GM19372 (cell line): Measurements from ENCODE around the gene SPDYE4.
A peak's percentile ranks its signal among the peaks of the same experiment; 100 is the strongest.

Source experiments
- ATAC-seq: cut with Tn5 transposase; IDR thresholded peaks from one replicate; pipeline ENCODE4 v1.9.1; 2021; ENCODE audit warnings: mild to moderate bottlenecking, low read depth, moderate library complexity; ENCODE audit not compliant: unreplicated experiment

The SPDYE4 gene

GRCh38 chr17:8785547-8786413 lies 27.4 kb upstream of the SPDYE4 start:
- ATAC-seq, result no peak

- no peak for ATAC-seq
These were observed 23.8 kb upstream of the SPDYE4 start for GRCh38 chr17:8782176-8782575.

DNA sequence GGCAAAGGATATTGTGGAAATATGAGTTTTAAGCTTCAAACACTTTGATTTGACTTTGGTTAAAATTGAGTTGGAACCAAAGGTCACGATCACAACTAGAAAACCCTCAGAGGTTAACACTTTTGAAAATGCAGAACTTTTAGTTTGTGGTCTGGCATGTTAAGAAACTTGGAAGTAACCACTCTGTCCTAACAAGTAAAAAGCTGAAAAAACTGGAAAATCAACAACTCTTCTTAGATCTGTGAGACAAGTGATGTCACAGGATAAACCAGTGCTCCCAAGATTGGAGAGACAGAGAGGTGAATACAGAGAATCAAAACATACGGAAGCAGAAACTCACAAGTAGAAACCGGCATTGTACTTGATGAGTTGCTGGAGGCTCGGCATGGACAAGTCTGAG lies 23.4 kb upstream of the SPDYE4 start:
- ATAC-seq, result no peak

- ATAC-seq, result no peak
These were observed 18.5 kb upstream of the SPDYE4 start for GRCh38 chr17:8776881-8777280.

GRCh38 chr17:8776248-8776647 lies 17.9 kb upstream of the SPDYE4 start:
- no peak for ATAC-seq

GRCh38 chr17:8766731-8767130 lies 8.4 kb upstream of the SPDYE4 start:
- ATAC-seq, result no peak

GRCh38 chr17:8762012-8762411 lies 3.7 kb upstream of the SPDYE4 start:
- ATAC-seq, result no peak

DNA sequence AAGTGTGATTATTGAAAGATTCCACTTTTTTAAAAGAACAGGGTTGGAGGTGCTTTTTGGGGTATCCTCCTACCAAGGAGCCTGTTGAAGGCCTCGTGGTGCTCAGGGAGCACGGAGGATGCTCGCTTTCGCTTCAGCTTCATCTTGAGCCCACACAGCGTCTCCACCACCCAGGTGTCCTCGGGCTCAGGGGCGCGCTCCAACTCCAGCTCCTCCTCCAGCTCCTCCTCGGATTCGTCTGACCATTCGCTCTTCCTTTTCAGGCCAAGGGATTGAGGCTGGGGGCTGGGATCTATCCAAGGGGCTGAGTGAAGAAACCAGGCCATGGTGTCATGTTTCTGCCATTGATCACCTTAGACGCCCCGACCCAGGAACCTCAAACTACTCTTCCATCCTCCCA lies 1.2 kb downstream of the SPDYE4 start:
- ATAC-seq, result no peak

- ATAC-seq, result no peak
These were observed 2.6 kb downstream of the SPDYE4 start for GRCh38 chr17:8755590-8756255.

- ATAC-seq, result no peak
These were observed 3.5 kb downstream of the SPDYE4 start for GRCh38 chr17:8754890-8755289.

DNA sequence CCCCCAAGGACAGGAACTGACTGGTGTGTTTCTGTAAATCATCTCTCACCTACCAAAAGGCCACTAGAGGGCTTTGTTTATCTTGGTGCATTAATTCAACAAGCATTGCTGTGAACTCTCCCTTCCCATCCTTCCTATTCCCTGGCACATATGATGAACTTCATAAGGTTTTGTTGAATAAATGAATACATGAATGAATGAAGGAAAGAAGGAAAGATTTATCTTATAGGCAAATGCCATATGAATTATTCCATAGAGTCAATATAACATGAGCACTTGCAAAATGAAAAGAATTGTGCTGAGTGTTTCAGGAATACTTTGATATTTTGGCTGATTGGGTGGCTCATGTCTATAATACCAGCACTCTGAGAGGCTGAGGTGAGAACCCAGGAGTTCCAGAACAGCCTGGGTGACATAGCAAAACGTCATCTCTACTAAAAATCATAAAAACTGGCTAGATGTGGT lies 4.3 kb downstream of the SPDYE4 start:
- ATAC-seq, result no peak

- ATAC-seq, result no peak
These were observed 5.0 kb downstream of the SPDYE4 start for GRCh38 chr17:8753136-8753975.

GRCh38 chr17:8749616-8750015 lies 8.7 kb downstream of the SPDYE4 start:
- ATAC-seq, result no peak

DNA sequence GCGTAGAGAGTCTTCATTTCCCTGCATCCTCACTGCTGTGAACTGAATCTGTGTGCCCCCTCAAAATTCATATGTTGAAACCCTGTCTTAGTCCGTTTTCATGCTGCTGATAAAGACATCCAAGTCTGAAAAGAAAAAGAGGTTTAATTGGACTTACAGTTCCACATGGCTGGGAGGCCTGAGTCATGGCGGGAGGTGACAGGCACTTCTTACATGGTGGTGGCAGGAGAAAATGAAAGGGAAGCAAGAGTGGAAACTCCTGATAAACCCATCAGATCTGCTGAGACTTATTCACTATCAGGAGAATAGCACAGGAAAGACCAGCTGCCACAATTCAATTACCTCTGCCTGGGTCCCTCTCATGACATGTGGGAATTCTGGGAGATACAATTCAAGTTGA lies 10.6 kb downstream of the SPDYE4 start:
- no peak for ATAC-seq

- no peak for ATAC-seq
These were observed 11.7 kb downstream of the SPDYE4 start for GRCh38 chr17:8746501-8747236.

GRCh38 chr17:8745586-8746500 lies 12.5 kb downstream of the SPDYE4 start:
- ATAC-seq, result peak; percentile 71

DNA sequence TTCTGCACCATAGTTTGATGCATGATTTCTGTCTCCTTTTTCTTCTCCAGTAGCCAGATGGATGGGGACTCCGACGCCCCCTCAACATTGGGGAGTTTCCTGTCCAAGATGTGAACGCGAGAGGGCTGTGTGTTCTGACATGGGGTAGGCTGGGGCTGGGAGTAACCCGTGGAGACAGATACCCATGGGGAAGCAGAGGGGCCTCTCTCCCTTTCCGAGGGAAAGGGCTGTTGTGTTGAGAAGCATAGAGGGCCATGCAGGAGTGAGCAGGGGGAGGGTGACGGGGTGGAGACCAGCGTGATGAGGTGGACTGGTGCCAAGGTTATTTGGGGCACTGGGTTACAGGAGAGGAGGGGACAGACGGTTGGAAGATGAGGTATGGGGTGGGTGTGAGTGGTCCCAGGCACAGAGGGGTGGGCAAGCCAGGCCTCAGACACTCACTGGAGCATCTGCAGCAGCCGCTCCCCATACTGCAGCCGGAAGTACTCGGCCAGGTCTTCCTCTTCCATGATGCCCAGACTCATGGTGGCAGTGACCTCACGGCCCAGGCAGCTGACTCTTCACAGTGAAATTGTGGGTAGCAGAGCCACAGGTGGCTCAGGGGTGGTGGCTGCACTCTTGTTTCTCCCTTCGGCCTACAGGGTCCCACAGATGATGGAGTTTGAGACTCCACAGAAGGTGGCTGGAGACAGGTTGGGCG lies 14.1 kb downstream of the SPDYE4 start:
- ATAC-seq, result no peak

DNA sequence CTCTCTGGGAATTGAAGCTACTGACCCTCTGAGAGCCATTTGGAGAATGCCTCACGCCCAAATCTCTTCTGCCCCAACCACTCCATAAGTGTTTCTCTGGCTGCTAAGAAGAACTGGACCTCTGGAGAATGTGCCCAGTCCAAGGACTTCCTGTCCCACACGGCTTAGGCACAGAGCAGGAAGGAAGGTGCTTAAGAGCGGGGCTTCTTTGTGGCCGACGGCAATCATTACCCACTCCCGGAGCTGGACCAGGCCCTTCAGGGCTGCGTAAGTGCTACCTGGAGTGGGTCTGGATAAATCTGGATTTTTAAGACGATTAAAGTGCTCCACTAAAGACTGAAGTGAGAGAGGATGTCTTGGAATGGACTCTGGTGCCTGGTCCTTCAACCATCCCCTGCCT lies 15.5 kb downstream of the SPDYE4 start:
- ATAC-seq, result no peak

DNA sequence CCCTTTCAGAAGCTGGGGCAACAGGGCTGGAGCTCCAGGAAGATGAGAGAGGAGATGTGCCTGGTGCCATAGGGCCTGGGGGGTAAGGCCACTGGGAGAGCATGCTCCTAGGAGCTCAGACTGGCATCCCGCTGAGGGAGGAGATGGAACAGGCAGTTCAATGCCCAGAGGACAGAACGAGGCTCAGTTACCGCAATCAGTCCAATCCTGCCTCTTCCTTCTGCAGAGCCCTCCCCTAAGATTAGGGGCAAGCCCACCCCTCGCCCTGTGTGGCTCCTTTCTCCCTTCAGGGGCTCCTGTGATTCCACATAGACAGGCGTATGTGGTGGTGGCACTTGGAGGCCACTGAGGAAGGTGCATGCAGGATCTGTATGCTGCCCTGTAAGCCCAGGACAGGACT lies 16.1 kb downstream of the SPDYE4 start:
- no peak for ATAC-seq
